ENCODE results near the gene TM4SF1.
"Not testable (repeated sequence)": the region's sequence is repeated elsewhere in the genome, so short reads cannot be mapped to it uniquely, and the experiment has no call there.

TM4SF1 gene

DNA sequence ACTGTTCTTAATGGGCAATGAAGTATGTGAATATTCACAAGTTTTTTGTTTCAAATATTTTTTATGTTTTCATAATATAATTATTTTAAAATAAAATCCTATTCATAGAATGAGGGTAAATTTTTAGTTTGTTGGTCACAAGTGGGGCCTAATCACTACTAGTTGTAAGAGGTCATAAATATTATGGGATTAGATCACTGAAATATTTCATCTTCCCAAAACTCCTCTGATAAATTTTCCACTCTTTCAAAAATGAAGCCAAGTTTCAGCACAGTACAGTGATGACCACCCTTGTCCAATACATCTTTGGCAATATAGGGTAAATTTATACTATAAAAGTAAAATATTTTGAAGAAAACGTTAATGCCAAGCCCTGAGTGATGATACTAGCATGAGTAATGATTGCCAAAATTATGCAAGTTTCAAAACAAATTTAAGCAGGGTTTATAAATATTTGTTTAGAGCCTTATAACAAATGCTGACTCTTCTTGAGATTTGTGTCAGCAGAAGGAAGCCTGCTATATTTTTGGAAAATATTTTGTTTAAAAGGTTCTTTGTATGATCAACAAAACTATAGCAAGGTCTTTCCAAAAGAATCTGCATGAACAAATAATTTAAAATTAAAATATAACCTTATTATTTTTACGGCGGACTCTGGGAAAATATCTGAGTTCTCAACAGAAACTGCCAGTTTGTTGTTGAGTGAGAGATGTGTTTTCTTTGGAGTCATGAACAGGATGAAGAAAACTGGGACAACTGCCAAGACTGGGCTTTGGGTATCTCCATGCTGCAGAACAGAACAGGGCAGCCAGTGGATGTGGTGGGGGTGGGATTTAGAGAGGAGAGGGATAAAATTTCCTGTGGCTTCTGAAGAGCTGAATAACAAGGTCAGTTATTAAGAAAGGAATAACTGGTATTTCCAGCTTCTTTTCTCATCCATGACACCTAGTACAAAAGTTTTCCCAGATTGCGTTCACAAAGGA lies 17.9 kb upstream of the TM4SF1 start:
- DNase-seq (ENCODE audit: low spot score): no peak

DNA sequence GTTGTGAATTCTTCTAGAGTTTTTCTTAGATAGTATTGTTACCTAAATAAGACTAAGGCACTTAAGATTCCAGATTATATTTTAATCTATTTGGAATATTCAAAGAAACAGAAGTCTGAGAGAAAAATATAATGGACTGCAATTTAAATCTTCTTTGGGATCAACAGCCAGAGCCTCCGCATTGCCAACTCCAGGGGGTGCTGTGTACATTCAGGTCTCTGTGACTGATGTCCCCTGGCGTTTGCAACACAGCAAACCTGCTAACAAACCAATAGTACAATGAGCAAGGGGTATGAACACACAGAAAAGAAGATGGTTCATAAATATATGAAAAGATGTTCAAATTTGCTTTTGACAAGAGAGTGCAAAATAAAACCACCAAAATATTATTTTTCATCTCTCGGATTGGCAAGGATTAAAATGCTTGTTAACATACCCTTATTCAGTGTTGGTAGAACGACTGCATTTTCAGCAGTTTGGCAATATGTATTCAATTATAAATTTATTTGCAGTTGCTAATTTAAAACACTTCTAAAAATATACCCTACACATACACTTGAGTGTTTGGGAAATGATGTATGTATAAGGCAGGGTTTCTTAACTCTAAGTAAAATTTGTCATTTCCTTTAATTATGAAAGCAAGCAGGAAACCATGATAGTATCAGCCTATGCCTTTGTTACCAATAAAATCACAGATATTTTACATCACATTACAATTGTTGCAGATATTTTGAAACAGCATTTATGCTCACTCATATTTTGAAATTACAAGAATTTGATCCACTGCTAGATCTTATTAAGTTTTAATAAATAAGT lies 16.1 kb upstream of the TM4SF1 start:
- peak; percentile 64 for DNase-seq (ENCODE audit: low spot score)

GRCh38 chr3:149391960-149392359 lies 14.5 kb upstream of the TM4SF1 start:
- no peak for DNase-seq (ENCODE audit: low spot score)

DNA sequence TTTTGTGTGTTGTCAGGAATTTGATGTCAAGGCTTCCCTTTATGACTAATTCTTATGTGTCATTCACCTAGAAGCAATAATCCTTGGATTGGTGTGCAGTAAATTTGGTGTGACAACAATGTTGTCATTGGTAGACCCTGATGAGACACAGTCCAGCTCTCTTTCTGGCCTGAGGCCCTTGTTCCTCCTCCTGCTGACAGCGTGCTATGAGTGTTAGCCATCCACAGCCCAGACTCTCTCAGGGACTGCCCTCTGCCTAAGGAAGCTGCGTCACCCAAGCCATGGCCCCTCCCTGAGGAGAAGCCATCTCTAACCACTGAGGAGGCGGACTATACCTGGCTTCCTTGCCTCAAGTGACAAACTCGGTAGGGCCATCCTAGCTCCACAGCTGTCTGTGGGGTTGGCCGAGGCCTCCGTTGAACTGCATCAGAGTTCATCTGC lies 13.3 kb upstream of the TM4SF1 start:
- DNase-seq (ENCODE audit: low spot score): peak; percentile 67

- DNase-seq (ENCODE audit: low spot score): no peak
These were observed 12.8 kb upstream of the TM4SF1 start for GRCh38 chr3:149390294-149390693.

DNA sequence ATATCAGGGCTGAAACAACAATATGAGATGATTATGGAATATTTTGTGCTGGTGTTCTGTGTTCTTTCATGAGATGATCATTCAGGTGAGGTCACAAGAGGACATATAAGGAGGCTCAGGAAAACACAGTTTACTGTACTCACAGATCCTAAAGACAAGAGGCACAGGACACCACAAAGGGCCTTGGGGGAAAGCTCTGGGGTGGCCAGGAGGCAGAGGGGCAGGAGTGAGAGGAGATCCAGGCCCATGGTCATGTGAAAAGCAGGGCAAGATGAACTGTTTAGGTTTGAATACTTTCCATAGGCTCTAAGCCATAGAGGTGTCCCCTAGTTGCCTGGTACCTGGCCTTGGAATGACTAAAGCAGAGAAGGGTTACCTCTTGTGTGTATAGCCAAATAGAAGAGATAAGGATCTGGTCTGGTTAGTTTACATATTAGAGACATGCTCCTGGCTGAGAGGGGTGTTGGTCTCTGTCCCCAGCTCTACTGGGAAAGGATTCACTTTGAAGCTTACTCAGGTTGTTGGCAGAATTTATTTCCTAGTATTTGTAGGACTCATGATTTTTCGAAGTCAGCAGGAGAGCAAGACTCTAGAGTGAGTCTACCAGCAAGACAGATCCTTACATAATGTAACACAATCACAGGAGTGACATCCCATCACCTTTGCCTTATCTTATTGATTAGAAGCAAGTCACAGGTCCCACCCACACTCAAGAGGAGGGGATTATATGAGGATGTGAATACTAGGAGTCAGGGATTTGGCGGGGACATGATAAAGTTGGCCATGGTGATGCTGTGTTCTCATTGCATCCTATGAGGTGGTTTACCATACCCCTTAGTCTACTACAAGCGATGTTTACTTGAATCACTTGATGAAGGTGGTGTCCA lies 11.3 kb upstream of the TM4SF1 start:
- DNase-seq (ENCODE audit: low spot score): no peak

DNA sequence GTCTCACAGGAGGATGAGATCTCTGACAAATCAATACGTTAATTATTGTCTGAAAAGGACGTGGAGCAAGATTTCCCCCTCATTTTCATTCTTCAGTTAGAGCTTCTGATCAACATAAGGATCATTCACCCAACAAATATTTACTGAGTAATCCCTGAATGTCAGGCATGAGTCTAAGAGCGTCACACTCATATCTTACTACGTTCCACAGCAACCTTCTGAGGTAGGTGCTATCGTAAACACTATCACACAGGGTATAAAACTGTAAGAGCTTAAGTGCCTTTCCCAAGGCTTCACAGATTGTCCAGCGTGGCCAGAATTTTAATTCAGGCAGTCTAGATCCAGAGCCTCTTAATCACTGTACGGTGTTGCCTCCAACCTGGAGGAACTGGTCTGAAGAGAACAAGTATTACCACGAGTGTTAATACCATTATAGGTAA lies 10.6 kb upstream of the TM4SF1 start:
- DNase-seq (ENCODE audit: low spot score): no peak

DNA sequence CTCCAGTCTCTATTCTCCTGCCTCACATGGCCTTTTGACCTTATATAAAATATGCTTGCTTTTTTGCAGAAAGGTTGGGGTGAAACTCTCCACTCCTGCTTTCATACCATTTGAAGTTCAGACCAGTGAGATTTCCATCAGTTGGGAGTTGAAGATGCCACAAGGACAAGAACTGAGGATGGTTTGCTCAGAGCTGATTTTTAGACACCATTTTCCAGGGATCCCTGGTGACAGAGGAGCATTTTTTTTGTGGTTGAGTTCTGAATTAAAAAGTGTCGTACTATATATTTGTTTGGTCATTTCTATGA lies 8.8 kb upstream of the TM4SF1 start:
- DNase-seq (ENCODE audit: low spot score): no peak

- no peak for DNase-seq (ENCODE audit: low spot score)
These were observed 8.3 kb upstream of the TM4SF1 start for GRCh38 chr3:149385617-149386298.

DNA sequence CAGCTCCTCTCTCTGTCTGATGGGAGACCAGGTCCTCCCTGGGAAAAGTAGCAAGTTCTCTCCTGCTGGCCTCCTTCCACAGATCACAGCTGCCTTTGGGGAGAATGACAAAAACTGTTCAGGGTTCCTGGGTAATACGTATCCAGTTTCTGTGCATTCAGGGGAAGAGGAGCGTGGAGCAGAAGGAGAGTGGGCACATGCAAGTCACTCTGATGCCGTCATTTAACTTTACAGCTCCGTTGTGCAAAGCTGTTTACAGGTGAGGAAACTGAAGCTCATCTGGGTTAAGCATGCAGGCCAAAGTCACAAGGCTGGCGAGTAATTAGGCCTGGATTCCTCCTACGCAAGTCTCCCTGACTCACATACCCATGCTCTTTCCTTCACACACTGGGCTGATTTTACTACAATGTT lies 7.5 kb upstream of the TM4SF1 start:
- no peak for DNase-seq (ENCODE audit: low spot score)

DNA sequence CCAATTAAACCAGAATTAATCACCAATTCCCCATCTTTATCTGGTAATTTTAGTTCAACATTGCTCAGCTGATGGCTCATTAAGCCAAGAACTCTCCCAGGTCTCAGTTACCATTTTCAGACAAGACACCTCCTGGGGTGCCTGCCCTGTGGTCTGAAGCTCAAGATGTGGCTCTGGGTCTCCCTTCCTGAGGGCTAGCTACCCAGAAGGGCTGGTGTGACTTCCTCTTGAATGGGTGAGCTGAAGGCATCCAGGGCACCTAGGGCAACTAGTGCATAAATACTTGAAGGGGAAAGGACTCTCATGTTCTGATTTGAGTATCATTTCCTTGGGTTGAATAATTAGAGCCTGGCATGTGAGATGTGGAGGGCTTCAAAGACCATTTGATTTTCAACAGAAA lies 6.7 kb upstream of the TM4SF1 start:
- no peak for DNase-seq (ENCODE audit: low spot score)

- DNase-seq (ENCODE audit: low spot score): no peak
These were observed 6.3 kb upstream of the TM4SF1 start for GRCh38 chr3:149383703-149384102.

GRCh38 chr3:149382518-149382917 lies 5.1 kb upstream of the TM4SF1 start:
- no peak for DNase-seq (ENCODE audit: low spot score)

DNA sequence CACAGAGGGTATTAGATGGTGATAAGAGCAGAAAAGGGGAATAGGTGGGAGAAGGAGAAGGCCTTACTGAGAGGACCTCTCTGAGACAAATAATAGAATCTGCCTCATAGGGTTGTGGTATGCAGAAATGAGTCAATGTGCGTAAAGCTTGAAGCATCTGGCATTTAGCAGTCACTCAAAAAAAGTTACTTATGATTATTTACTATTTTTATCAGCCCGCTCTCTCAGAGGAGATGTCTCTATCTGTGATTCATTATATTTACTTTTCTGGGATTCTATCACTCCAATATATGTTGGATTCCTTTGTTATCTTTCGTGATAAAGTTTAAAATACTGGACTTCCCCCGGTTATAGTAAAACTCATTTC lies 4.6 kb upstream of the TM4SF1 start:
- no peak for DNase-seq (ENCODE audit: low spot score)

DNA sequence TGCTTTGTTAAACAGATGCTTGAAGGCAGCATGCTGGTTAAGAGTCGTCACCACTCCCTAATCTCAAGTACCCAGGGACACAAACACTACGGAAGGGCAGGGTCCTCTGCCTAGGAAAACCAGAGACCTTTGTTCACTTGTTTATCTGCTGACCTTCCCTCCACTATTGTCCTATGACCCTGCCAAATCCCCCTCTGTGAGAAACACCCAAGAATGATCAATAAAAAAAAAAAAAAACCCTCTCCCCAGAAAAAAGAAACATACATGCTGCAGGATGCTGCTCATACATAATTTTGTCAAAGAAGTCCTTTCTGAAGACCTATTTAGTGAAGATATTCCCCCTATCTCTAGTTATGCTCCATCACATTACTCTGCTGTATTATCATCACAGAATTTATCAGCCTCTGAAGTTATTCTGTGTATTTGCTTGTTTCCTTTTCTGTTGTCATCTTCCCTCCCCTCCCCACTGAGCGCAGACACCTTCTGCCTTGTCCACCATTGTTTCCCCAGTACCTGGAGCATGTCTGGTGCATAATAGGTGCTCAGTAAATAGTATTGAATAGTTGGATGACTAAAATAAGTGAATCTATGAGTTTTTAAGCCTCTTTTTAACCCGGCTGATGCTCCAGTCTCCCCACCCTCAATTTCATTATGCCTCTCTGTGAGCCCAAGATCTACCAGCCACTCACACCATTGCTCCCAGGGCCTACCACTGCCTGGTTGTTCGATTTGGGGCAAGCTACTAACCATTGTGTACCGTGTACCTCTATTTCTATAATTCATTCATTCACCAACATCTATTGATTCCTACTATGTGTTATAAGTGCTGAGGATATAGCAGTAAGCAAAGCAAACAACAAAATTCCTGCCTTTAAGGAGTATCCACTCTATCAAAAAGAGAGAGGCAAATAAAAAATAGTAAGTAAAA lies 4.0 kb upstream of the TM4SF1 start:
- no peak for DNase-seq (ENCODE audit: low spot score)

DNA sequence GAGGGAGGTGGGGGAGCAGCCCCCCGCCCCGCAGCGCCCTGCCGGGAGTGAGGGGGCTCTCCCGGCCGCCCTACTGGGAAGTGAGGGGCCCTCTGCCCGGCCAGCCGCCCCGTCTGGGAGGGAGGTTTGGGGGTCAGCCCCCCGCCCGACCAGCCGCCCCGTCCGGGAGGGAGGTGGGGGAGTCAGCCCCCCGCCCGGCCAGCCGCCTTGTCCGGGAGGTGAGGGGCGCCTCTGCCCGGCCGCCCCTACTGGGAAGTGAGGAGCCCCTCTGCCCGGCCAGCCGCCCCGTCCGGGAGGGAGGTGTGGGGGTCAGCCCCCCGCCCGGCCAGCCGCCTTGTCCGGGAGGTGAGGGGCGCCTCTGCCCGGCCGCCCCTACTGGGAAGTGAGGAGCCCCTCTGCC lies 2.8 kb upstream of the TM4SF1 start:
- DNase-seq (ENCODE audit: low spot score): not testable (repeated sequence)

- no peak for DNase-seq (ENCODE audit: low spot score)
These were observed 1.2 kb upstream of the TM4SF1 start for GRCh38 chr3:149378478-149379309.

DNA sequence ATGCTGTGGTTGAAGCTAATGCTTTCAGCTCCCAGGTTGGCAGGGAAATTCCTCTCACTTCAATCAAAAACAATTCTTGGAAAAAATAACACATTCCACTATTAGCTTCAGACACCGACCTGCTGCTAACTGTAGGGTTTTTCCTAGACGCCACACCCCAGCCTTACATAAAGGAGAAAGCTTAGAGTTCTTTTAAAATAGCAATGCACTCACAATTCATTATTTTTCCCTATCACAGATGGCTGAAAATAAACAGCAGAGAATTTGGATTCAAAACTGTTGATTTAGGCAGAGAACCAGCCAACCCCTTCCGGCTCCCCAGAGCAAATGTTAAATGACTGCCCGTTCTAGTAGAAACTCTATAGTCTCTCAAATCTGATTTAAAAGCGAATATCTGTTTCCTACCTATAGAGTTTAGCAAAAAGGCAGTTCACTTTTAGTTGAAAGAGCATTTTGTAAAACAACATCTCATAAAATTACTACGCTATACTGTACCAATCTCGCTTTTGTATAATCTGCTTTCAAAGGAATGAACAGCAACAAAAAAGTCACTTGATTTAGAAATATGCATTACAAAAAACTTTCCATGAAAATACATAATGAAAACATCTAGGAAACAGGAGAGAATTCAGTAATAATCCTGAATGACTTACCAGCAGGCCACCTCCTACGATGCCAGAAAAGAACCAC lies 586 bp downstream of the TM4SF1 start:
- DNase-seq (ENCODE audit: low spot score): no peak

Data from SW480 (cell line).